Lower leg skin (tissue), 3 donors: ENCODE data around the gene NKAIN2.

Source experiments
- CTCF ChIP-seq, 3 donors: fragments of 450-650 bp; IDR thresholded peaks; one replicate each; pipeline ENCODE4 v1.5.1; 2016; ENCODE audit warnings: antibody characterized with exemption in 3 of 3, mild to moderate bottlenecking in 3 of 3, moderate library complexity in 2 of 3
- POLR2A ChIP-seq, 2 donors: fragments of 450-650 bp; IDR thresholded peaks; one replicate each; pipeline ENCODE4 v1.6.1; 2016 to 2017; ENCODE audit warnings: antibody characterized with exemption in 2 of 2, mild to moderate bottlenecking in 1 of 2, moderate library complexity in 1 of 2

- TF ChIP-seq CTCF (IDR thresholded peaks at IDR 0.05) (no peak), POLR2A (IDR thresholded peaks at IDR 0.05) (no peak)
These were observed 1064.8 kb downstream of the NKAIN2 start for GRCh38 chr6:124868481-124868880.
